Suprapubic skin (tissue), 4 donors: ENCODE measurements around the gene GUCD1.

Experiments
- CTCF ChIP-seq, 2 donors: fragments of 200-600 bp in 1 of 2; fragments of 450-650 bp in 1 of 2; sonication (generic) in 1 of 2; IDR thresholded peaks; one replicate each; pipeline ENCODE4 v1.5.1; 2016 to 2019; ENCODE audit warnings: antibody characterized with exemption in 2 of 2, mild to moderate bottlenecking in 1 of 2, moderate library complexity in 1 of 2
- EP300 ChIP-seq: sonication (generic); formaldehyde crosslinking; IDR thresholded peaks from one replicate; pipeline ENCODE4 v1.6.1; 2017; ENCODE audit warnings: antibody characterized with exemption
- POLR2AphosphoS5 ChIP-seq, 3 donors: sonication (generic); formaldehyde crosslinking; IDR thresholded peaks; one replicate each; pipeline ENCODE4 v1.6.1; 2017; ENCODE audit warnings: antibody characterized with exemption in 3 of 3

- TF ChIP-seq CTCF (IDR thresholded peaks at IDR 0.05): no peak
- no peak for TF ChIP-seq POLR2AphosphoS5 (IDR thresholded peaks at IDR 0.05)
- TF ChIP-seq EP300: no peak
These were observed 40.9 kb upstream of the GUCD1 start for GRCh38 chr22:24595863-24596262.
